Measurements from ENCODE around the gene KANSL1. TPM values are rescaled to one million over a fixed set of nuclear protein-coding genes. Genes with fewer than 3 reads are reported as not detected.
"Not testable (repeated sequence)": the region's sequence is repeated elsewhere in the genome, so short reads cannot be mapped to it uniquely, and the experiment has no call there.

Gene KANSL1
- total RNA-seq, 1 donor, result 63.2 TPM

DNA sequence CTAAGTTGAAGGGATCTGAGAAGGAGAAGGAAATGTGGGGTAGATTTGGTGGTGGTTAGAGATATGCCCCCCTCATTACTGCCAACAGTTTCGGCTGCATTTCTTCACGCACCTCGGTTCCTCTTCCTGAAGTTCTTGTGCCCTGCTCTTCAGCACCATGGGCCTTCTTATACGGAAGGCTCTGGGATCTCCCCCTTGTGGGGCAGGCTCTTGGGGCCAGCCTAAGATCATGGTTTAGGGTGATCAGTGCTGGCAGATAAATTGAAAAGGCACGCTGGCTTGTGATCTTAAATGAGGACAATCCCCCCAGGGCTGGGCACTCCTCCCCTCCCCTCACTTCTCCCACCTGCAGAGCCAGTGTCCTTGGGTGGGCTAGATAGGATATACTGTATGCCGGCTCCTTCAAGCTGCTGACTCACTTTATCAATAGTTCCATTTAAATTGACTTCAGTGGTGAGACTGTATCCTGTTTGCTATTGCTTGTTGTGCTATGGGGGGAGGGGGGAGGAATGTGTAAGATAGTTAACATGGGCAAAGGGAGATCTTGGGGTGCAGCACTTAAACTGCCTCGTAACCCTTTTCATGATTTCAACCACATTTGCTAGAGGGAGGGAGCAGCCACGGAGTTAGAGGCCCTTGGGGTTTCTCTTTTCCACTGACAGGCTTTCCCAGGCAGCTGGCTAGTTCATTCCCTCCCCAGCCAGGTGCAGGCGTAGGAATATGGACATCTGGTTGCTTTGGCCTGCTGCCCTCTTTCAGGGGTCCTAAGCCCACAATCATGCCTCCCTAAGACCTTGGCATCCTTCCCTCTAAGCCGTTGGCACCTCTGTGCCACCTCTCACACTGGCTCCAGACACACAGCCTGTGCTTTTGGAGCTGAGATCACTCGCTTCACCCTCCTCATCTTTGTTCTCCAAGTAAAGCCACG, 165.9 kb downstream of the KANSL1 start:
- TF ChIP-seq, protein P1, sequence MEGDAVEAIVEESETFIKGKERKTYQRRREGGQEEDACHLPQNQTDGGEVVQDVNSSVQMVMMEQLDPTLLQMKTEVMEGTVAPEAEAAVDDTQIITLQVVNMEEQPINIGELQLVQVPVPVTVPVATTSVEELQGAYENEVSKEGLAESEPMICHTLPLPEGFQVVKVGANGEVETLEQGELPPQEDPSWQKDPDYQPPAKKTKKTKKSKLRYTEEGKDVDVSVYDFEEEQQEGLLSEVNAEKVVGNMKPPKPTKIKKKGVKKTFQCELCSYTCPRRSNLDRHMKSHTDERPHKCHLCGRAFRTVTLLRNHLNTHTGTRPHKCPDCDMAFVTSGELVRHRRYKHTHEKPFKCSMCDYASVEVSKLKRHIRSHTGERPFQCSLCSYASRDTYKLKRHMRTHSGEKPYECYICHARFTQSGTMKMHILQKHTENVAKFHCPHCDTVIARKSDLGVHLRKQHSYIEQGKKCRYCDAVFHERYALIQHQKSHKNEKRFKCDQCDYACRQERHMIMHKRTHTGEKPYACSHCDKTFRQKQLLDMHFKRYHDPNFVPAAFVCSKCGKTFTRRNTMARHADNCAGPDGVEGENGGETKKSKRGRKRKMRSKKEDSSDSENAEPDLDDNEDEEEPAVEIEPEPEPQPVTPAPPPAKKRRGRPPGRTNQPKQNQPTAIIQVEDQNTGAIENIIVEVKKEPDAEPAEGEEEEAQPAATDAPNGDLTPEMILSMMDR (IDR thresholded peaks at IDR 0.05; ENCODE audit: insufficient read depth, low read length), result no peak
- DNase-seq (ENCODE audit: low read depth), result no peak
- no peak overlapping the region for H3K4me3 ChIP-seq (ENCODE audit: low read depth, low read length)

DNA sequence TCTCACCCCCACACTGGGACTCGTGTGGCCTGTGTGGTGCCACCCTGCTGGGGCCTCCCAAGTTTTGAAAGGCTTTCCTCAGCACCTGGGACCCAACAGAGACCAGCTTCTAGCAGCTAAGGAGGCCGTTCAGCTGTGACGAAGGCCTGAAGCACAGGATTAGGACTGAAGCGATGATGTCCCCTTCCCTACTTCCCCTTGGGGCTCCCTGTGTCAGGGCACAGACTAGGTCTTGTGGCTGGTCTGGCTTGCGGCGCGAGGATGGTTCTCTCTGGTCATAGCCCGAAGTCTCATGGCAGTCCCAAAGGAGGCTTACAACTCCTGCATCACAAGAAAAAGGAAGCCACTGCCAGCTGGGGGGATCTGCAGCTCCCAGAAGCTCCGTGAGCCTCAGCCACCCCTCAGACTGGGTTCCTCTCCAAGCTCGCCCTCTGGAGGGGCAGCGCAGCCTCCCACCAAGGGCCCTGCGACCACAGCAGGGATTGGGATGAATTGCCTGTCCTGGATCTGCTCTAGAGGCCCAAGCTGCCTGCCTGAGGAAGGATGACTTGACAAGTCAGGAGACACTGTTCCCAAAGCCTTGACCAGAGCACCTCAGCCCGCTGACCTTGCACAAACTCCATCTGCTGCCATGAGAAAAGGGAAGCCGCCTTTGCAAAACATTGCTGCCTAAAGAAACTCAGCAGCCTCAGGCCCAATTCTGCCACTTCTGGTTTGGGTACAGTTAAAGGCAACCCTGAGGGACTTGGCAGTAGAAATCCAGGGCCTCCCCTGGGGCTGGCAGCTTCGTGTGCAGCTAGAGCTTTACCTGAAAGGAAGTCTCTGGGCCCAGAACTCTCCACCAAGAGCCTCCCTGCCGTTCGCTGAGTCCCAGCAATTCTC, 166.8 kb downstream of the KANSL1 start:
- TF ChIP-seq, protein P1 (IDR thresholded peaks at IDR 0.05; ENCODE audit: insufficient read depth, low read length), result no peak
- H3K4me3 ChIP-seq (ENCODE audit: low read depth, low read length), result no peak overlapping the region
- no peak for DNase-seq (ENCODE audit: low read depth)

DNA sequence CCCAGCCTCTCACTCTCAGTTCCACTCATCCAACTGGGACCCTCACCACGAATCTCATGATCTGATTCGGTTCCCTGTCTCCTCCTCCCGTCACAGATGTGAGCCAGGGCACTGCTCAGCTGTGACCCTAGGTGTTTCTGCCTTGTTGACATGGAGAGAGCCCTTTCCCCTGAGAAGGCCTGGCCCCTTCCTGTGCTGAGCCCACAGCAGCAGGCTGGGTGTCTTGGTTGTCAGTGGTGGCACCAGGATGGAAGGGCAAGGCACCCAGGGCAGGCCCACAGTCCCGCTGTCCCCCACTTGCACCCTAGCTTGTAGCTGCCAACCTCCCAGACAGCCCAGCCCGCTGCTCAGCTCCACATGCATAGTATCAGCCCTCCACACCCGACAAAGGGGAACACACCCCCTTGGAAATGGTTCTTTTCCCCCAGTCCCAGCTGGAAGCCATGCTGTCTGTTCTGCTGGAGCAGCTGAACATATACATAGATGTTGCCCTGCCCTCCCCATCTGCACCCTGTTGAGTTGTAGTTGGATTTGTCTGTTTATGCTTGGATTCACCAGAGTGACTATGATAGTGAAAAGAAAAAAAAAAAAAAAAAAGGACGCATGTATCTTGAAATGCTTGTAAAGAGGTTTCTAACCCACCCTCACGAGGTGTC, 167.6 kb downstream of the KANSL1 start:
- no peak for DNase-seq (ENCODE audit: low read depth)
- TF ChIP-seq, protein P1 (IDR thresholded peaks at IDR 0.05; ENCODE audit: insufficient read depth, low read length), result no peak
- H3K4me3 ChIP-seq (ENCODE audit: low read depth, low read length), result no peak overlapping the region

DNA sequence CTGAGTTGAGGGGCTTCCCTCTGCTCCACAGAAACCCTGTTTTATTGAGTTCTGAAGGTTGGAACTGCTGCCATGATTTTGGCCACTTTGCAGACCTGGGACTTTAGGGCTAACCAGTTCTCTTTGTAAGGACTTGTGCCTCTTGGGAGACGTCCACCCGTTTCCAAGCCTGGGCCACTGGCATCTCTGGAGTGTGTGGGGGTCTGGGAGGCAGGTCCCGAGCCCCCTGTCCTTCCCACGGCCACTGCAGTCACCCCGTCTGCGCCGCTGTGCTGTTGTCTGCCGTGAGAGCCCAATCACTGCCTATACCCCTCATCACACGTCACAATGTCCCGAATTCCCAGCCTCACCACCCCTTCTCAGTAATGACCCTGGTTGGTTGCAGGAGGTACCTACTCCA, 168.2 kb downstream of the KANSL1 start:
- no peak for DNase-seq (ENCODE audit: low read depth)
- TF ChIP-seq, protein P1 (IDR thresholded peaks at IDR 0.05; ENCODE audit: insufficient read depth, low read length), result no peak
- no peak overlapping the region for H3K4me3 ChIP-seq (ENCODE audit: low read depth, low read length)

DNA sequence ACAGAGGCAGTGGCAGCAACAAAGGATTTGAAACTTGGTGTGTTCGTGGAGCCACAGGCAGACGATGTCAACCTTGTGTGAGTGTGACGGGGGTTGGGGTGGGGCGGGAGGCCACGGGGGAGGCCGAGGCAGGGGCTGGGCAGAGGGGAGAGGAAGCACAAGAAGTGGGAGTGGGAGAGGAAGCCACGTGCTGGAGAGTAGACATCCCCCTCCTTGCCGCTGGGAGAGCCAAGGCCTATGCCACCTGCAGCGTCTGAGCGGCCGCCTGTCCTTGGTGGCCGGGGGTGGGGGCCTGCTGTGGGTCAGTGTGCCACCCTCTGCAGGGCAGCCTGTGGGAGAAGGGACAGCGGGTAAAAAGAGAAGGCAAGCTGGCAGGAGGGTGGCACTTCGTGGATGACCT, 168.6 kb downstream of the KANSL1 start:
- H3K4me3 ChIP-seq (ENCODE audit: low read depth, low read length), result no peak overlapping the region
- no peak for DNase-seq (ENCODE audit: low read depth)
- TF ChIP-seq, protein P1 (IDR thresholded peaks at IDR 0.05; ENCODE audit: insufficient read depth, low read length), result no peak

DNA sequence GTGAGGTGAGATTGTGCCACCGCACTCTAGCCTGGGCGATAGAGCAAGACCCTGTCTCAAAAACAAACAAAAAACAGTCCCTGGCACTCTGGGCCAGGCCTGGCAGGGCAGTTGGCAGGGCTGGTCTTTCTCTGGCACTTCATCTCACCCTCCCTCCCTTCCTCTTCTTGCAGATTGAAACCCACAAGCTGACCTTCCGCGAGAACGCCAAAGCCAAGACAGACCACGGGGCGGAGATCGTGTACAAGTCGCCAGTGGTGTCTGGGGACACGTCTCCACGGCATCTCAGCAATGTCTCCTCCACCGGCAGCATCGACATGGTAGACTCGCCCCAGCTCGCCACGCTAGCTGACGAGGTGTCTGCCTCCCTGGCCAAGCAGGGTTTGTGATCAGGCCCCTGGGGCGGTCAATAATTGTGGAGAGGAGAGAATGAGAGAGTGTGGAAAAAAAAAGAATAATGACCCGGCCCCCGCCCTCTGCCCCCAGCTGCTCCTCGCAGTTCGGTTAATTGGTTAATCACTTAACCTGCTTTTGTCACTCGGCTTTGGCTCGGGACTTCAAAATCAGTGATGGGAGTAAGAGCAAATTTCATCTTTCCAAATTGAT, 169.3 kb downstream of the KANSL1 start:
- DNase-seq (ENCODE audit: low read depth), result no peak
- H3K4me3 ChIP-seq (ENCODE audit: low read depth, low read length), result no peak overlapping the region
- TF ChIP-seq, protein P1 (IDR thresholded peaks at IDR 0.05; ENCODE audit: insufficient read depth, low read length), result no peak

DNA sequence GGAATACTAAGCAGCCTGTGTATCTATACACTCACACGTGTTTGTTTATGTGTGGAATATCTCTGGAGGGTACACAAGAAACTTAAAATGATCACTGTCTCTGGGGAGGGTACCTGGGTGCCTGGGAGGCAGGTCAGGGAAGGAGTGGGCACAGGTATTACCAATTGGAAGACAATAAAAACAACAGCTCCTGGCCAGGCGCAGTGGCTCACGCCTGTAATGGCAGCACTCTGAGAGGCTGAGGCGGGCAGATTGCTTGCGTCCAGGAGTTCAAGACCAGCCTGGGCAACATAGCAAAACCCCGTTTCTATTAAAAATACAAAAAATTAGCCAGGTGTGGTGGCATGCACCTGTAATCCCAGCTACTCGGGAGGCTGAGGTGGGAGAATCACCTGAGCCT, 169.9 kb downstream of the KANSL1 start:
- H3K4me3 ChIP-seq (ENCODE audit: low read depth, low read length); DNase-seq (ENCODE audit: low read depth): not testable (repeated sequence)

All from fibroblast of the aortic adventitia (primary cell).